ENCODE measurements around the gene OGFRL1. TPM values are rescaled to one million over a fixed set of nuclear protein-coding genes. Genes with fewer than 3 reads are reported as not detected.

The OGFRL1 gene
- total RNA-seq, 1 donor from 2014 or later, result 9.4 TPM

DNA sequence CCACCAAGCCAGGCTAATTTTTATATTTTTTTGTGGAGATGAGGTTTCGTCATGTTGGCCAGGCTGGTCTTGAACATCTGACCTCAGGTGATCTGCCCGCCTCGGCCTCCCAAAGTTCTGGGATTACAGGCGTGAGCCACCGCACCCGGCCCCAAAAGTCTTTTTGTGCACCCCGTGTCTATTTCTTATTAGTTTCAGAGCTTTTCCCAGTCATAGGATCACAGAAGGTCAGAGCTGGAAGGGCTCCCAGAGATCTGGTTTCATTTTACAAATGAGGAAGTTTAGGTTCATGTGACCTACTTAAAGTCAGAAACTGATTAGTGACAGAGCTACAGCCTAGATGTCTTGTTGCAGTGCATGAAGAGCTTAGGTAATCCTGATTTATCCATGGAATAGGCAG is 1.6 kb upstream of the OGFRL1 start:
- no peak for DNase-seq (ENCODE audit: low spot score)

- no peak for DNase-seq (ENCODE audit: low spot score)
These were observed 734 bp upstream of the OGFRL1 start for GRCh38 chr6:71287926-71288227.

DNA sequence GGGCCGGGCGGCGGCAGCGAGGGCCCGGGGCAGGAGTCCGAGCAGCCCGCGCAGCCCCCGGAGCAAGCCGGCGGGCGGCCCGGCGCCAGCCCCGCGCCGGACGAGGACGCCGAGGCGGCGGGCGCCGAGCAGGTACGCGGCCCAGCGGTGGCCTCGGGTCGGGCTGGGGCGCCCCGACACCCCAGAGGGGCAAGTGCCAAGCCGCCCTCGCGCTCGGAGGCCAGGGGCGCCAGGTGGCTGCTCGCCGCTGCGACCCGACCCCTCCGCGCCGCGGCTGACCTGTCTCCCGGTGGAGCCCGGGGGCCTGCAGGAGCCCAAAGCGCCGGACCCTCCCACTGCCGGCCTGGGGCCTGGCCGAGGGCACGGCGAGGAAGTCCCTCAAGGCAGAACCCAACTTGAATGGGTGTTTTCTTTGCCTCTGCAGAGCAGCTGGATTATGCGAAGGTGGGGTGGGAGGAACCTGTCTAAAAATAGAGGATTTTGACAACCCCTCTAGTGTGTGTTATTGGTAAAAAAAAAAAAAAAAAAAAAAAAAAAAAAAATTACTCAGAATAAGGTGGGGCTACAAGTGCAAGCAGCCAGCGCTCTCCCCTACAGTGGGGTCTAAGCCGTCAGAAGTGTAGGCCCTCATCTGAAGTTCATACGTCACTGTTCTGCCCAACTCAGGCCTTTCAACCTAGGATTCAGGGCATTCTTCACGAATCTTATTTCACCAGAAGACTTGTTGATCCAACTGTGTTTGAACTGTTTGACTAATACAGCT is 609 bp downstream of the OGFRL1 start:
- DNase-seq (ENCODE audit: low spot score), result peak; percentile 50

- DNase-seq (ENCODE audit: low spot score), result no peak
These were observed 1.2 kb downstream of the OGFRL1 start for GRCh38 chr6:71289802-71290175.

- DNase-seq (ENCODE audit: low spot score), result no peak
These were observed 2.0 kb downstream of the OGFRL1 start for GRCh38 chr6:71290611-71291010.

GRCh38 chr6:71292001-71292400 is 3.4 kb downstream of the OGFRL1 start:
- DNase-seq (ENCODE audit: low spot score), result no peak

DNA sequence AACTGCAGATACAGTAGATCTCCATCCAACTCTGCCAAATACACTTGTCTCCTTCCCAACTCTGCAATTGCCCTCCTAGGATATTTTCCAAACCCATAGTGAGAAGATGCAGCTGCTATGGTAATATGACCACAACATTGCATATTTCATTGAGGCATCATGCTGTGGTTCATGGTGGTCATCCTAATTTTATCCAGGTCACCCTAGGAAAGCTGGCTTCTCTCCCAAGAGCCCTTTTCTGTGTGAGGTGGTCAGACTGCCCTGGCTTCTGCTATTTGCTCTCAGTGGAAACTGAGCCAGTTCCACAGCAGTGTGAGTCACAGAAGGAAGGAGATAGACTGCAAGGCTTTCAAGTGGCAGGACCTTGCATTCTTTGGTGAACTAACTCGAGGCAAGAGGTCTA is 5.5 kb downstream of the OGFRL1 start:
- DNase-seq (ENCODE audit: low spot score), result no peak

DNA sequence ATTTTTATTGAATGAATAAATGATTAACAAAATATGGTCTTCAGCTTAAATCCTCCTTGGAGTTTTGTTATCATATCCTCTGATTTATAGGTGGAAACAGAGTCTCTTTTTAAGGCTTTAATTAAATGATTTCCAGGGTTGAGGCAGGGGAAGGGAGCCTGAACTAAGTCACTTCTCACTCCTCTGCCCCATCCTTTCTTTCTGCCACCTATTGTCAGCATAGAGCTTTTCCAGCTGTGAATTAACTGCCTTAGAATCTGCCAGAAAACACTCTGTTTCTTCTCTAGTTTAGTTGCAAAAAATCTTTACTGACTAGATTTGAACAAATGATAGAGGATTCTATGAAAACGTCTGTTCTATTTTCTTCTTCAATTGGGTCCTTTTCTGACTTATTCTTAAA is 9.8 kb downstream of the OGFRL1 start:
- no peak for DNase-seq (ENCODE audit: low spot score)

DNA sequence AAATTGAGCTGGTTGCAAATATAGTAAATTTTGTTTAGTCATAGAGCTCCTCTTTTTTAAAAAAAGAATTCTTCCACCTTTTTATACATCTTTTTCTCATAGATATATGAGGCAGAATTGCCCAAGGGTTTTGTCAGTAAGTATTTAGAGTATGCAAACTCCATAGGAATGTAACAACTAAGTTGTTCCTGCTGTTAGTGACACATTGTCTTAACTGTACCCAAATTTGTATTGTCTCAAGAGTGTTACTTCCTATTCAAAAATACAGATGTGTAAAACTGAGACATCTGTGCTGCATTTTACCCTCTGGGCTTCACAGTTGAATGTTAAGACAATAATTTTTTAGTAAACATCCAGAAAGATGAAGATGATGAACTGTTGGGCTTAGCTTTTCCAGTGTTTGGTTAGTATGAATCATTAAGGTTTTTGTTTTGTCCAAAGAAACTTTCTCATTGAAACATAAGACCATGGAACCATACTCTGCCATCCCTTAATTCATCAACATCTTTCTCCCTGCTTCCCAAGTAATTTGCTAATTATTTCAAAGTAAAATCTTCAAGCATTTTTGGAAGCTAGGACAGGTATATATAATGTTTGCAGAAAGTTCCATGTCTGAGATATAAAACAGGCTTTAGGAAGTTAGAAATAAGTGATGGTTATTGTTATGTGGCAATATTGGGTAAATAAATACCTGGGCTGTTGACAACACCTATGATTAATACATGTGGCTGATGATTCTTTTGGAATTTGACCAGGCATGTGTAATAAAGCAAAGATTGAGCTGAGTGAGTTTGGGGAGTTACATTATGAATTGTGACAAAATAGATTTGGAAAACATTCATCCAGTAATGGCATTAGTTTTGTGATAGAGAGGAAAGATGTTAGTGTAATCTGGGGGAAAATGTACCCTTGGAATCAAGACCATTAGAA is 11.2 kb downstream of the OGFRL1 start:
- no peak for DNase-seq (ENCODE audit: low spot score)

DNA sequence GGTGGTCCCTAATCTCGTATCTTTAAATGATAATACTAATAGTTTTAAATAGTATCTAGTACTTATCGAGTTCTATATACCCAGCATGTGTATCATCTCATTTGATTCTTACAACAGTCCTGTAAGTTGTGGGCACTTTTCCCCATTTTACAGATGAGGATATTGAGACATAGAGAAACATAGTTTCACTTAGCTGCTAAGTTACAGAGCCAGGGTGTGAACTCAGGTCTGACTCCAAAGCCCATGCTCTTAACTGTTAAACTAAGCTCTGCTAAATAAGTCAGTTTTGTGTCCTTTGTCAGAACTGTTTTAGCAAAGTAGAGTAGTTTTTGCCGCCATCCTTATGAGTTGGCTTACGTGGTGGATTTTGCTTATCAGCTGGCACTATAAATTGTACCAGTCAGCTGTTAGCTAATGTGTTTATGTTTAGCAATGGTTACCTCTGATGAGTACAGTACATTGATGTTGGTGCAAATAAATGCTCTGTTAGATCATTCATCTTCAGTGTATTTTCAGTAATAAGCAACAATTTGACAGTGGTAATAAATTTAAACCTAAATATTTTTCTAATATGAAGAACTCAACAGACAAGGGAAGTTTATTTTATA is 12.1 kb downstream of the OGFRL1 start:
- DNase-seq (ENCODE audit: low spot score), result no peak

DNA sequence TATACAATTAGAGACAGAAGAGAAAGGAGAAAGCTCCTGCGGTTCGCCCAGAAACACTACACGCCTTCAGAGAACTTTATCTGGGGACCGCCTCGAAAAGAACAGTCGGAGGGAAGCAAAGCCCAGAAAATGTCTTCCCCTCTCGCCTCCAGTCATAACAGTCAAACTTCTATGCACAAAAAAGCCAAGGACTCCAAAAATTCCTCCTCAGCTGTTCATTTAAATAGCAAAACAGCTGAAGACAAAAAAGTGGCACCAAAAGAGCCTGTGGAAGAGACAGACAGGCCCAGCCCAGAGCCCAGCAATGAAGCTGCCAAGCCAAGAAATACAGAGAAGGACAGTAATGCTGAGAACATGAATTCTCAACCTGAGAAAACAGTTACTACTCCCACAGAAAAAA is 12.9 kb downstream of the OGFRL1 start:
- no peak for DNase-seq (ENCODE audit: low spot score)

- no peak for DNase-seq (ENCODE audit: low spot score)
These were observed 21.0 kb downstream of the OGFRL1 start for GRCh38 chr6:71309656-71310055.

- no peak for DNase-seq (ENCODE audit: low spot score)
These were observed 21.6 kb downstream of the OGFRL1 start for GRCh38 chr6:71310261-71310660.

DNA sequence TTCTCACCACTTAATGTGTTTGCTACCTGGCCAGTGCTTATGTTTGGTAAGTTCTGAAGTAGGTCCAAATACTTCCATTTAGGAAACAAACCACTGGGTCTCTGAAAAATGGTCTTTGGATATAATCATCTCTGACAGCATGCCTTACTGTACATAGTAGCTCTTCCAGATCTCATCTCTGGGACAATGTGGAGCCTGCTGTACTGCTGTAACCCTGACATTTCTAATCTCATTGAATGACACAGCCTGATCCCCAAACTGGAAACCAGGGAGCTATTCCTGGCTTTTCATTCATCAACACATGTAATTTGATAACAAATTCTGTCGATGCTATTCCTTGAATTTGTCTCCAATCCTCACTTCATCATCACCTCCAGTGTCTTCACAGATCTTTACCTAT is 23.5 kb downstream of the OGFRL1 start:
- no peak for DNase-seq (ENCODE audit: low spot score)

DNA sequence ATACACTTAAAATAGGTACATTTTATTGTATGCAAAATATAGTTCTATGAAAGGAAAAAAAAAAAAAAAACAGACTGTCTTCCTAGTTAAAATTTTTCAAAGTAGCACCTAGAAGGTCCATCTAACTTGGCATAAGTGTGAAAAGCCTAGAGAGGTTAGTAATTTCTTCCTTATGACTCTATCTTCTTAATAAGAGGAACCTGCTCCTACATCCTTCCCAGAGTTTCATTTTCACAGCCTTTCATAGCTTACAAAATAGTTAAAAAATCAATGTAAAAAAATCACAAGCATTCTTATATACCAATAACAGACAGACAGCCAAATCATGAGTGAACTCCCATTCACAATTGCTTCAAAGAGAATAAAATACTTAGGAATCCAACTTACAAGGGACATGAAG is 28.8 kb downstream of the OGFRL1 start:
- no peak for DNase-seq (ENCODE audit: low spot score)

- DNase-seq (ENCODE audit: low spot score), result no peak
These were observed 31.4 kb downstream of the OGFRL1 start for GRCh38 chr6:71320041-71320440.

DNA sequence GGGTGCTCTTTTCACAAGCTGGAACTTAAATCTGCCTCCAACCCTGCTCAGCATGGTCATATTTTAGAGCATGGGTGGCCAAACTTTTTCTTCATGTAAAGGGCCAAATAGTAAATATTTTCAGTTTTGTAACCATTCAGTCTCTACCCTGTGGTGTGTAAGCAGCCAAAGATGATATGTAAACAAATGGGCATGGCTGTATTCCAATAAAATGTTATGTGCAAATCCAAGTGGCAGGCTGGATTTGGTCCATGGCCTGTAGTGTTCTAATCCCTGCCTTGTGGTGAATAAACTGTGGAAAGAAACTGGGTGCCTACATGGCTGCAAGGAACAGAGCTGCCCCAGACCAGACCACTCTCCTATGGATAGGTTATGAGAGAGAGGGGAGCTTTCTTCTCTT is 32.7 kb downstream of the OGFRL1 start:
- no peak for DNase-seq (ENCODE audit: low spot score)

- no peak for DNase-seq (ENCODE audit: low spot score)
These were observed 35.7 kb downstream of the OGFRL1 start for GRCh38 chr6:71324194-71324785.

DNA sequence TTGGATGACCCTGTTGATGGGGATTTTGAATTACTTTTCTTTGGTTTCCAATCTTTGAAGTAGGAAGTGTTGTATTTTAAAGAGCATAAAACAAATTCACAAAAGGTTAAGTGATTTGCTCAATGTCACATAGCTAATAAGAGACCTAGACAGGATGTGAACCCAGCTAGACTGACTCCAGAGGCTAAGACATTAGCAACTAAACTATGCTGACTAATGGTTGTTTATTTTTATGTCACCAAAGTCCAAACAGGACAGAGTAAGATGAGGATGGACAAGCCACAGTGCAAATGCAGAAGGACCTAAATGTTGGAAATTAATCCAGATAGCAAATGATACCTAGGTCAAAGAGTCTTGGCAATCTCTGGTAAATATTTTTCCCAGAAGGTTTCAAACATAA is 38.0 kb downstream of the OGFRL1 start:
- no peak for DNase-seq (ENCODE audit: low spot score)

- DNase-seq (ENCODE audit: low spot score), result no peak
These were observed 41.9 kb downstream of the OGFRL1 start for GRCh38 chr6:71330501-71330900.

DNA sequence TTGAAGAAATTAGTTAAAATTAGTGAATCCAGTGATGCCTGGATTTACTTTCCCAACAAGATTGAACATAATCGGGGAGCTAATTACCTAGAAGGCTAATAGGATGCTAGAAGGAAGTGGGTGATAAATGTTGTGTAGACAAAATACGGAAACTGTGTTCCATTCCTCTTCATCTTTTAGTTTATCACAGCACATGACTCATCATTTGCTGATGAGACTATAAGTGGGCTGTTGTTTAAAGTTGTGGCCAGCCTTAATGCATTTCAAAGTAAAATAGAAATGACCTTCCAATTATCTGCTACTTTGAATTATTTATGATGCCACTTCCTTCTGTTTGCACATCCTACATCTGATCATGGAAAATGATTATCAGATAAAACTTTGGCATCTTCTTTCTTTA is 43.4 kb downstream of the OGFRL1 start:
- DNase-seq (ENCODE audit: low spot score), result no peak

- no peak for DNase-seq (ENCODE audit: low spot score)
These were observed 44.4 kb downstream of the OGFRL1 start for GRCh38 chr6:71333050-71333449.

GRCh38 chr6:71333697-71334096 is 45.1 kb downstream of the OGFRL1 start:
- DNase-seq (ENCODE audit: low spot score), result no peak

Measured in ureter (tissue), 1 donor.